ENCODE measurements around the gene PCNT. TPM values are rescaled to one million over a fixed set of nuclear protein-coding genes. Genes with fewer than 3 reads are reported as not detected.
A peak's percentile ranks its signal among the peaks of the same experiment; 100 is the strongest.

The PCNT gene
- total and polyA plus RNA-seq, 9 of the 15 experiments (the other 6 are each of a cell fraction or from before 2014, with no cell fraction given): 9.1 to 53.5 (median 31.3) TPM

DNA sequence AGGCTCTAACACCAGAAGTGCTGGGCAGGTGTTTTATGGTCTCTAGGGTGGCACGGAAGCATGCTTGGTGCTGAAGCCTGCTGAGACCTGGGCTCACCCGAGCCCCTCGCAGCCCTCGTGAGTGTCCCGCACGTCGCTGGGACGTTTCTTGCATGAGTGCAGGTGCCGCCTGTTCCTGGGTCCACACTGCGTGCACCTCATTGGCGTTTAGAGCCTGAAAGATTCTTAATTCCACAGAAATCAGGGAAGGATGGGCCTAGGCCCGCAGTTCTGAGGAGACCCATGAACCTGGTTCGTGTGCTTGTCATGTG, 91.0 kb downstream of the PCNT start:
- H4K20me1 ChIP-seq (replicated peaks; ENCODE audit: control insufficient read depth, insufficient read depth, low read length): no peaks in the 10 kb centered on the region
- no peak for ATAC-seq
- no peaks in the 10 kb centered on the region for H3K9me1 ChIP-seq (ENCODE audit: control insufficient read depth, insufficient read depth, low read length)
- H3K27me3 ChIP-seq (ENCODE audit: control insufficient read depth in 2 of 2, insufficient read depth in 2 of 2, low read length in 2 of 2): no peaks in the 10 kb centered on the region
- H3K9me3 ChIP-seq (replicated peaks; ENCODE audit: control insufficient read depth, insufficient read depth, low read depth, low read length): no peaks in the 10 kb centered on the region
- 92% methylated on average over 13 of the region's 13 CpGs for WGBS (ENCODE audit: insufficient coverage, low coverage, missing lambda C conversion rate)
- no peak overlapping the region for H3K27ac ChIP-seq (ENCODE audit: extremely low read depth, low read depth, low read length)
- H3K36me3 ChIP-seq (ENCODE audit: control insufficient read depth, insufficient read depth, low read length): peaks cover 62% of the 10 kb centered on the region; the same call in 2 of the 3 replicates
- no peaks in the 10 kb centered on the region for H3K79me2 ChIP-seq (ENCODE audit: control insufficient read depth, insufficient read depth, low read length)
- no peak overlapping the region for H3K4me2 ChIP-seq (ENCODE audit: insufficient read depth, low read length)
- in situ Hi-C loops (cut with MboI) (no loop called here), intact Hi-C loops (cut with micrococcal nuclease) (no loop called here)
- no peak for DNase-seq (ENCODE audit: extremely low read depth in 1 of 4, low spot score in 3 of 4)
- H3K4me3 ChIP-seq: no peak overlapping the region
- POLR2A ChIA-PET: no interaction called here
- BruUV-seq (replicated peaks): no TSS peak
- no peak for FAIRE-seq
- CTCF ChIA-PET (ENCODE audit: low intra/inter-chr PET ratio): no interaction called here
- H3K4me1 ChIP-seq (replicated peaks in 1 of 2; ENCODE audit: control insufficient read depth in 2 of 2, insufficient read depth in 2 of 2, low read length in 2 of 2): peaks cover 0 to 12% of the 10 kb centered on the region in 2 experiments; a peak in 1 of 5 replicates
- 0 out of 4 replicates have a peak overlapping the region, but pooled peaks of 1 of the 2 experiments have one; percentile 14 for H3K9ac ChIP-seq (ENCODE audit: insufficient read depth in 1 of 2, low read depth in 2 of 2, low read length in 2 of 2)
- H2AFZ ChIP-seq (ENCODE audit: low read depth, low read length): no peak overlapping the region
- TF ChIP-seq BRD9 (IDR thresholded peaks at IDR 0.05; ENCODE audit: low read depth, partially characterized antibody): no peak

DNA sequence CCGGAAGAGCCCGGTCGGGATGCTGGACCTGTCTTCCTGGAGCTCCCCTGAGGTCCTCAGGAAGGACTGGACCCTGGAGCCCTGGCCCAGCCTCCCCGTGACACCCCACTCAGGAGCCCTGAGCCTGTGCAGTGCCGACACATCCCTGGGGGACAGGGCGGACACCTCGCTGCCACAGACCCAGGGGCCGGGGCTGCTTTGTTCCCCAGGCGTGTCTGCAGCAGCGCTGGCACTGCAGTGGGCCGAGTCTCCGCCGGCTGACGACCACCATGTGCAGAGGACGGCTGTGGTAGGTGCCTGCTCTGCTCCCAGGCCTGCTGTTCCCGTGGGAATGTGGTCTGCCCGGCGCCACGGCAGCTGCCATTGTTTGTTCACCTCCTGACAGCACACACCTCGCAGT, 92.6 kb downstream of the PCNT start:
- H3K9ac ChIP-seq (ENCODE audit: insufficient read depth in 1 of 2, low read depth in 2 of 2, low read length in 2 of 2): no peak overlapping the region; a peak in 1 of 4 replicates
- in situ Hi-C loops (cut with MboI) (no loop called here), intact Hi-C loops (cut with micrococcal nuclease) (no loop called here)
- peaks cover 60% of the 10 kb centered on the region; the same call in 2 of the 3 replicates for H3K36me3 ChIP-seq (ENCODE audit: control insufficient read depth, insufficient read depth, low read length)
- no peaks in the 10 kb centered on the region for H3K27me3 ChIP-seq (ENCODE audit: control insufficient read depth in 2 of 2, insufficient read depth in 2 of 2, low read length in 2 of 2)
- ATAC-seq: no peak
- peaks cover 0 to 12% of the 10 kb centered on the region in 2 experiments; a peak in 1 of 5 replicates for H3K4me1 ChIP-seq (replicated peaks in 1 of 2; ENCODE audit: control insufficient read depth in 2 of 2, insufficient read depth in 2 of 2, low read length in 2 of 2)
- ChIA-PET CTCF (ENCODE audit: low intra/inter-chr PET ratio) (no interaction called here), POLR2A (interaction anchor here (0.6 kb wide), 2 partner anchors 9 to 497 kb away, joined by 3 to 4 read pairs; no protein-coding TSS in a partner anchor)
- H2AFZ ChIP-seq (ENCODE audit: low read depth, low read length): no peak overlapping the region
- no TSS peak for BruUV-seq (replicated peaks)
- no peaks in the 10 kb centered on the region for H4K20me1 ChIP-seq (replicated peaks; ENCODE audit: control insufficient read depth, insufficient read depth, low read length)
- H3K9me3 ChIP-seq (replicated peaks; ENCODE audit: control insufficient read depth, insufficient read depth, low read depth, low read length): no peaks in the 10 kb centered on the region
- H3K4me2 ChIP-seq (ENCODE audit: insufficient read depth, low read length): no peak overlapping the region
- no peak overlapping the region for H3K4me3 ChIP-seq
- FAIRE-seq: no peak
- 95% methylated on average over 18 of the region's 20 CpGs for WGBS (ENCODE audit: insufficient coverage, low coverage, missing lambda C conversion rate)
- H3K79me2 ChIP-seq (ENCODE audit: control insufficient read depth, insufficient read depth, low read length): no peaks in the 10 kb centered on the region
- H3K9me1 ChIP-seq (ENCODE audit: control insufficient read depth, insufficient read depth, low read length): no peaks in the 10 kb centered on the region
- no peak for DNase-seq (ENCODE audit: extremely low read depth in 1 of 4, low spot score in 3 of 4)
- H3K27ac ChIP-seq (ENCODE audit: extremely low read depth, low read depth, low read length): no peak overlapping the region
- TF ChIP-seq, protein P1, sequence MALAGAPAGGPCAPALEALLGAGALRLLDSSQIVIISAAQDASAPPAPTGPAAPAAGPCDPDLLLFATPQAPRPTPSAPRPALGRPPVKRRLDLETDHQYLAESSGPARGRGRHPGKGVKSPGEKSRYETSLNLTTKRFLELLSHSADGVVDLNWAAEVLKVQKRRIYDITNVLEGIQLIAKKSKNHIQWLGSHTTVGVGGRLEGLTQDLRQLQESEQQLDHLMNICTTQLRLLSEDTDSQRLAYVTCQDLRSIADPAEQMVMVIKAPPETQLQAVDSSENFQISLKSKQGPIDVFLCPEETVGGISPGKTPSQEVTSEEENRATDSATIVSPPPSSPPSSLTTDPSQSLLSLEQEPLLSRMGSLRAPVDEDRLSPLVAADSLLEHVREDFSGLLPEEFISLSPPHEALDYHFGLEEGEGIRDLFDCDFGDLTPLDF (CRISPR knock-in tag; IDR thresholded peaks at IDR 0.05): no peak
- TF ChIP-seq MECOM (CRISPR knock-in tag; IDR thresholded peaks at IDR 0.05) (no peak), CBFA2T2 (conservative IDR thresholded peaks at IDR 0.05) (no peak), ZNF133 (CRISPR knock-in tag; IDR thresholded peaks at IDR 0.05) (no peak), KHSRP (IDR thresholded peaks at IDR 0.05) (no peak), SREBF2 (CRISPR knock-in tag; IDR thresholded peaks at IDR 0.05) (no peak)
- TF ChIP-seq, protein P2, sequence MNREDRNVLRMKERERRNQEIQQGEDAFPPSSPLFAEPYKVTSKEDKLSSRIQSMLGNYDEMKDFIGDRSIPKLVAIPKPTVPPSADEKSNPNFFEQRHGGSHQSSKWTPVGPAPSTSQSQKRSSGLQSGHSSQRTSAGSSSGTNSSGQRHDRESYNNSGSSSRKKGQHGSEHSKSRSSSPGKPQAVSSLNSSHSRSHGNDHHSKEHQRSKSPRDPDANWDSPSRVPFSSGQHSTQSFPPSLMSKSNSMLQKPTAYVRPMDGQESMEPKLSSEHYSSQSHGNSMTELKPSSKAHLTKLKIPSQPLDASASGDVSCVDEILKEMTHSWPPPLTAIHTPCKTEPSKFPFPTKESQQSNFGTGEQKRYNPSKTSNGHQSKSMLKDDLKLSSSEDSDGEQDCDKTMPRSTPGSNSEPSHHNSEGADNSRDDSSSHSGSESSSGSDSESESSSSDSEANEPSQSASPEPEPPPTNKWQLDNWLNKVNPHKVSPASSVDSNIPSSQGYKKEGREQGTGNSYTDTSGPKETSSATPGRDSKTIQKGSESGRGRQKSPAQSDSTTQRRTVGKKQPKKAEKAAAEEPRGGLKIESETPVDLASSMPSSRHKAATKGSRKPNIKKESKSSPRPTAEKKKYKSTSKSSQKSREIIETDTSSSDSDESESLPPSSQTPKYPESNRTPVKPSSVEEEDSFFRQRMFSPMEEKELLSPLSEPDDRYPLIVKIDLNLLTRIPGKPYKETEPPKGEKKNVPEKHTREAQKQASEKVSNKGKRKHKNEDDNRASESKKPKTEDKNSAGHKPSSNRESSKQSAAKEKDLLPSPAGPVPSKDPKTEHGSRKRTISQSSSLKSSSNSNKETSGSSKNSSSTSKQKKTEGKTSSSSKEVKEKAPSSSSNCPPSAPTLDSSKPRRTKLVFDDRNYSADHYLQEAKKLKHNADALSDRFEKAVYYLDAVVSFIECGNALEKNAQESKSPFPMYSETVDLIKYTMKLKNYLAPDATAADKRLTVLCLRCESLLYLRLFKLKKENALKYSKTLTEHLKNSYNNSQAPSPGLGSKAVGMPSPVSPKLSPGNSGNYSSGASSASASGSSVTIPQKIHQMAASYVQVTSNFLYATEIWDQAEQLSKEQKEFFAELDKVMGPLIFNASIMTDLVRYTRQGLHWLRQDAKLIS (CRISPR knock-in tag; IDR thresholded peaks at IDR 0.05): no peak
- TF ChIP-seq, protein P3, sequence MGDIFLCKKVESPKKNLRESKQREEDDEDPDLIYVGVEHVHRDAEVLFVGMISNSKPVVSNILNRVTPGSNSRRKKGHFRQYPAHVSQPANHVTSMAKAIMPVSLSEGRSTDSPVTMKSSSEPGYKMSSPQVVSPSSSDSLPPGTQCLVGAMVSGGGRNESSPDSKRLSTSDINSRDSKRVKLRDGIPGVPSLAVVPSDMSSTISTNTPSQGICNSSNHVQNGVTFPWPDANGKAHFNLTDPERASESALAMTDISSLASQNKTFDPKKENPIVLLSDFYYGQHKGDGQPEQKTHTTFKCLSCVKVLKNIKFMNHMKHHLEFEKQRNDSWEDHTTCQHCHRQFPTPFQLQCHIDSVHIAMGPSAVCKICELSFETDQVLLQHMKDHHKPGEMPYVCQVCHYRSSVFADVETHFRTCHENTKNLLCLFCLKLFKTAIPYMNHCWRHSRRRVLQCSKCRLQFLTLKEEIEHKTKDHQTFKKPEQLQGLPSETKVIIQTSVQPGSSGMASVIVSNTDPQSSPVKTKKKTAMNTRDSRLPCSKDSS (IDR thresholded peaks at IDR 0.05; ENCODE audit: low read depth, partially characterized antibody): no peak
